SU-DHL-6 (cell line): ENCODE data around the gene GPR108.

Source experiments
- H2AFZ ChIP-seq: fragments of 200-600 bp; sonication (generic); 2 replicates; pipeline ENCODE4 v1.6.1; 2014; ENCODE audit warnings: low read depth, mild to moderate bottlenecking, moderate library complexity, mixed read lengths, antibody characterized with exemption, low read length; ENCODE audit not compliant: severe bottlenecking
- H3F3A ChIP-seq: fragments of 200-600 bp; shearing (Covaris generic); 2 replicates; pipeline ENCODE4 v1.6.0; 2016; ENCODE audit warnings: antibody characterized with exemption, mild to moderate bottlenecking; ENCODE audit not compliant: insufficient read depth
- H3K27ac ChIP-seq: fragments of 200-600 bp; sonication (generic); 2 replicates; pipeline ENCODE4 v1.5.1; 2016; ENCODE audit warnings: low read depth, mild to moderate bottlenecking, low read length, moderate library complexity, mixed read lengths
- H3K27me3 ChIP-seq: fragments of 200-600 bp; sonication (generic), shearing (Covaris generic); 2 replicates; pipeline ENCODE4 v1.6.0; 2014; ENCODE audit warnings: mild to moderate bottlenecking, low read length
- H3K36me3 ChIP-seq: fragments of 200-600 bp; sonication (generic); 2 replicates; pipeline ENCODE4 v1.6.1; 2014; ENCODE audit warnings: mild to moderate bottlenecking, low read length, mixed read lengths
- H3K4me2 ChIP-seq: fragments of 300-600, 200-600 bp; shearing (Covaris generic), sonication (generic); 2 replicates; pipeline ENCODE4 v1.6.0; 2014; ENCODE audit warnings: low read length, low read depth, mild to moderate bottlenecking; ENCODE audit not compliant: poor library complexity, severe bottlenecking
- H3K4me3 ChIP-seq: fragments of 200-600 bp; sonication (generic); 2 replicates; pipeline ENCODE4 v1.5.1; 2014; ENCODE audit warnings: antibody characterized with exemption, low read length, mild to moderate bottlenecking, mixed read lengths; ENCODE audit not compliant: insufficient read depth, poor library complexity, severe bottlenecking
- H3K79me2 ChIP-seq: fragments of 200-600 bp; sonication (generic); 2 replicates; pipeline ENCODE4 v1.6.1; 2014; ENCODE audit warnings: mild to moderate bottlenecking, low read length, moderate library complexity; ENCODE audit not compliant: insufficient read depth
- H3K9ac ChIP-seq: fragments of 200-600 bp; sonication (generic); 2 replicates; pipeline ENCODE4 v1.7.0; 2014; ENCODE audit warnings: mild to moderate bottlenecking, low read length
- H3K9me2 ChIP-seq: fragments of 200-600 bp; sonication (generic); replicated peaks from 2 replicates; pipeline ENCODE4 v1.6.1; 2014; ENCODE audit warnings: low read length; ENCODE audit not compliant: insufficient read depth
- H3K9me3 ChIP-seq: fragments of 200-600 bp; sonication (generic); 2 replicates; pipeline ENCODE4 v1.6.1; 2014; ENCODE audit warnings: low read length, mixed read lengths; ENCODE audit not compliant: insufficient read depth
- H4K20me1 ChIP-seq: fragments of 200-600 bp; sonication (generic); 2 replicates; pipeline ENCODE4 v1.6.1; 2014; ENCODE audit warnings: low read depth, mild to moderate bottlenecking, antibody characterized with exemption, low read length, moderate library complexity, mixed read lengths
- CTCF ChIP-seq: fragments of 200-600 bp; sonication (generic); IDR thresholded peaks from one replicate; pipeline ENCODE4 v1.5.1; 2017; ENCODE audit warnings: antibody characterized with exemption, mild to moderate bottlenecking, low read length, moderate library complexity; ENCODE audit not compliant: insufficient read depth, poor library complexity, severe bottlenecking
- EZH2phosphoT487 ChIP-seq: fragments of 200-600 bp; sonication (generic), shearing (Covaris generic); conservative IDR thresholded peaks from 2 replicates; pipeline ENCODE4 v1.6.1; 2018; ENCODE audit warnings: mild to moderate bottlenecking, antibody characterized with exemption, low read length, moderate library complexity, mixed read lengths

The GPR108 gene

GRCh38 chr19:6736169-6736916 is 1.0 kb downstream of the GPR108 start:
- Histone ChIP-seq H3K9me3 (no peaks in the 10 kb centered on the region), H3K9ac (peak overlapping the region; percentile 85), H2AFZ (peak overlapping the region; percentile 67), H3K79me2 (peaks cover 5% of the 10 kb centered on the region; the same call in 1 of the 2 replicates), H3K27ac (peak overlapping the region; percentile 78), H3K4me2 (peak overlapping the region; percentile 85), H3K36me3 (no peaks in the 10 kb centered on the region), H4K20me1 (no peaks in the 10 kb centered on the region), H3K4me3 (peak overlapping the region; percentile 73), H3F3A (peaks cover 25% of the 10 kb centered on the region), H3K9me2 (no peaks in the 10 kb centered on the region), H3K27me3 (no peaks in the 10 kb centered on the region)
- TF ChIP-seq CTCF: peak; percentile 39
- no peak for TF ChIP-seq EZH2phosphoT487

- no peak overlapping the region for H2AFZ ChIP-seq
- H3K9me2 ChIP-seq: no peaks in the 10 kb centered on the region
- H3K27ac ChIP-seq: no peak overlapping the region
- H4K20me1 ChIP-seq: no peaks in the 10 kb centered on the region
- H3K27me3 ChIP-seq: no peaks in the 10 kb centered on the region
- H3K79me2 ChIP-seq: peaks cover 5% of the 10 kb centered on the region; the same call in 1 of the 2 replicates
- H3K9ac ChIP-seq: peak overlapping the region; percentile 85; the same call in 1 of the 2 replicates
- TF ChIP-seq CTCF (no peak), EZH2phosphoT487 (no peak)
- no peaks in the 10 kb centered on the region for H3K9me3 ChIP-seq
- peak overlapping the region; percentile 73 for H3K4me3 ChIP-seq
- H3F3A ChIP-seq: peaks cover 18% of the 10 kb centered on the region
- H3K4me2 ChIP-seq: peak overlapping the region; percentile 85
- H3K36me3 ChIP-seq: no peaks in the 10 kb centered on the region
These were observed 2.0 kb downstream of the GPR108 start for GRCh38 chr19:6735181-6735911.

- H2AFZ ChIP-seq: no peak overlapping the region
- no peak overlapping the region for H3K9ac ChIP-seq
- no peak overlapping the region for H3K27ac ChIP-seq
- no peaks in the 10 kb centered on the region for H3K9me3 ChIP-seq
- H3K36me3 ChIP-seq: no peaks in the 10 kb centered on the region
- peaks cover 18% of the 10 kb centered on the region for H3F3A ChIP-seq
- H3K4me3 ChIP-seq: no peak overlapping the region
- no peaks in the 10 kb centered on the region for H4K20me1 ChIP-seq
- H3K79me2 ChIP-seq: peaks cover 5% of the 10 kb centered on the region; the same call in 1 of the 2 replicates
- H3K27me3 ChIP-seq: no peaks in the 10 kb centered on the region
- H3K9me2 ChIP-seq: no peaks in the 10 kb centered on the region
- no peak overlapping the region for H3K4me2 ChIP-seq
- TF ChIP-seq EZH2phosphoT487 (no peak), CTCF (no peak)
These were observed 3.2 kb downstream of the GPR108 start for GRCh38 chr19:6734096-6734696.
